Caco-2 (cell line): ENCODE results near the gene EBF3. TPM values are rescaled to one million over a fixed set of nuclear protein-coding genes. Genes with fewer than 3 reads are reported as not detected.

Source experiments
- BruUV-seq: library from RNA; stranded (reverse); fragments of 400-500 nt; replicated peaks from 2 replicates; lab custom pipeline; 2021; lab: Mats Ljungman, UMichigan
- CTCF ChIA-PET: fragments of 300-600 bp; sonication (Branson Sonifier 250); formaldehyde crosslinking; loops from one replicate; lab custom pipeline; 2022; ENCODE audit warnings: antibody characterized with exemption; lab: Charles Lee
- POLR2A ChIA-PET: fragments of 300-600 bp; sonication (Branson Sonifier 250); formaldehyde crosslinking; loops from one replicate; lab custom pipeline; 2022; ENCODE audit warnings: antibody characterized with exemption; lab: Charles Lee
- DNase-seq, 2 experiments: peaks; one replicate each; pipeline versions ENCODE4 v3.0.0 to v3.0.0-alpha.2; 2020 to 2022
- H3K27me3 ChIP-seq: replicated peaks from 2 replicates; pipeline ENCODE4 v1.6.0; 2011; ENCODE audit warnings: low read length; ENCODE audit not compliant: control insufficient read depth, insufficient read depth
- H3K36me3 ChIP-seq: 2 replicates; pipeline ENCODE4 v1.5.1; 2011; ENCODE audit warnings: low read length; ENCODE audit not compliant: control insufficient read depth, insufficient read depth
- H3K4me1 ChIP-seq: fragments of 250-450 bp; sonication (Bioruptor Pico); 2 replicates; pipeline ENCODE4 v1.5.1; 2020; ENCODE audit warnings: mild to moderate bottlenecking
- H3K4me3 ChIP-seq: 2 replicates; pipeline ENCODE4 v1.5.1; 2011; ENCODE audit warnings: low read depth, mild to moderate bottlenecking, control low read depth, low read length
- H3K9me3 ChIP-seq: fragments of 250-450 bp; sonication (Bioruptor Pico); 2 replicates; pipeline ENCODE4 v1.5.1; 2020; ENCODE audit warnings: mild to moderate bottlenecking, moderate library complexity
- H3K27ac Mint-ChIP-seq: one replicate; pipeline ENCODE4 v1.8.0; 2022; ENCODE audit warnings: mixed read lengths; ENCODE audit not compliant: unreplicated experiment
- H3K27me3 Mint-ChIP-seq: one replicate; pipeline ENCODE4 v1.8.0; 2022; ENCODE audit warnings: mixed read lengths; ENCODE audit not compliant: insufficient read depth, unreplicated experiment
- H3K36me3 Mint-ChIP-seq: one replicate; pipeline ENCODE4 v1.8.0; 2022; ENCODE audit warnings: mild to moderate bottlenecking, mixed read lengths; ENCODE audit not compliant: insufficient read depth, unreplicated experiment
- H3K4me1 Mint-ChIP-seq: one replicate; pipeline ENCODE4 v1.8.0; 2022; ENCODE audit warnings: low read depth, mixed read lengths; ENCODE audit not compliant: unreplicated experiment
- H3K4me3 Mint-ChIP-seq: one replicate; pipeline ENCODE4 v1.8.0; 2022; ENCODE audit warnings: mild to moderate bottlenecking, moderate library complexity, mixed read lengths; ENCODE audit not compliant: unreplicated experiment
- H3K9me3 Mint-ChIP-seq: one replicate; pipeline ENCODE4 v1.8.0; 2022; ENCODE audit warnings: mixed read lengths; ENCODE audit not compliant: unreplicated experiment
- CTCF ChIP-seq, 2 experiments: fragments of 200-600 bp in 1 of 2; IDR thresholded peaks; 1 replicate in 1 of 2; 2 replicates in 1 of 2; pipeline versions ENCODE4 v1.5.1 to v1.8.0; 2011 to 2022; ENCODE audit warnings: antibody characterized with exemption in 1 of 2, control low read depth in 1 of 2, inconsistent platforms in 1 of 2, low read depth in 1 of 2, low read length in 1 of 2, mild to moderate bottlenecking in 1 of 2, moderate library complexity in 1 of 2; ENCODE audit not compliant: insufficient read depth in 1 of 2, severe bottlenecking in 1 of 2, unreplicated experiment in 1 of 2
- intact Hi-C: fragments of 100-400 bp; cut with micrococcal nuclease; formaldehyde crosslinking; loops from one replicate; pipeline ENCODE4 v1.10.0; 2022; ENCODE audit not compliant: unreplicated experiment
- total RNA-seq: library from RNA; stranded (reverse); gene quantifications from 2 replicates; pipeline ENCODE4 v1.2.3, GENCODE V29; 2022

Gene EBF3
- total RNA-seq, 1 experiment from 2014 or later = 0.79 TPM

GRCh38 chr10:130003787-130004613 is 39.9 kb upstream of the EBF3 start:
- no peak overlapping the region for H3K4me3 ChIP-seq
- no TSS peak for BruUV-seq
- H3K27me3 ChIP-seq = no peaks in the 10 kb centered on the region
- H3K9me3 ChIP-seq = no peaks in the 10 kb centered on the region
- POLR2A ChIA-PET = no interaction called here
- DNase-seq = no peak
- Mint-ChIP-seq H3K36me3 (no peaks in the 10 kb centered on the region), H3K27ac (no peak overlapping the region), H3K9me3 (peaks cover 2% of the 10 kb centered on the region), H3K27me3 (peaks cover 27% of the 10 kb centered on the region), H3K4me3 (no peak overlapping the region), H3K4me1 (no peaks in the 10 kb centered on the region)
- TF ChIP-seq CTCF (IDR thresholded peaks at IDR 0.05; ENCODE audit: insufficient read depth in 1 of 2, low read depth in 1 of 2, low read length in 1 of 2, severe bottlenecking in 1 of 2, unreplicated experiment in 1 of 2) = no peak
- CTCF ChIA-PET = no interaction called here
- no peaks in the 10 kb centered on the region for H3K4me1 ChIP-seq
- H3K36me3 ChIP-seq = no peaks in the 10 kb centered on the region
- intact Hi-C loops = no loop called here

GRCh38 chr10:130003166-130003565 is 39.1 kb upstream of the EBF3 start:
- CTCF ChIA-PET = no interaction called here
- H3K4me1 ChIP-seq = no peaks in the 10 kb centered on the region

GRCh38 chr10:130002606-130003005 is 38.5 kb upstream of the EBF3 start:
- no peak overlapping the region for H3K4me3 Mint-ChIP-seq
- H3K4me1 Mint-ChIP-seq = no peaks in the 10 kb centered on the region
- ChIA-PET POLR2A (no interaction called here), CTCF (no interaction called here)
- H3K9me3 ChIP-seq = no peaks in the 10 kb centered on the region
- H3K36me3 ChIP-seq = no peaks in the 10 kb centered on the region
- H3K36me3 Mint-ChIP-seq = no peaks in the 10 kb centered on the region
- no peak overlapping the region for H3K4me3 ChIP-seq
- DNase-seq = no peak
- H3K27me3 ChIP-seq = no peaks in the 10 kb centered on the region
- H3K27ac Mint-ChIP-seq = no peak overlapping the region
- intact Hi-C loops = no loop called here
- no TSS peak for BruUV-seq
- H3K27me3 Mint-ChIP-seq = peaks cover 21% of the 10 kb centered on the region
- no peaks in the 10 kb centered on the region for H3K4me1 ChIP-seq
- peaks cover 9% of the 10 kb centered on the region for H3K9me3 Mint-ChIP-seq
- TF ChIP-seq CTCF (IDR thresholded peaks at IDR 0.05; ENCODE audit: insufficient read depth in 1 of 2, low read depth in 1 of 2, low read length in 1 of 2, severe bottlenecking in 1 of 2, unreplicated experiment in 1 of 2) = no peak

More at GRCh38 chr10:130003166-130003565, 39.1 kb upstream of the EBF3 start:
- BruUV-seq = no TSS peak
- no peak overlapping the region for H3K4me3 ChIP-seq
- H3K36me3 ChIP-seq = no peaks in the 10 kb centered on the region
- POLR2A ChIA-PET = no interaction called here
- no peak overlapping the region for H3K4me3 Mint-ChIP-seq
- H3K9me3 ChIP-seq = no peaks in the 10 kb centered on the region
- intact Hi-C loops = no loop called here
- H3K27ac Mint-ChIP-seq = no peak overlapping the region
- no peaks in the 10 kb centered on the region for H3K36me3 Mint-ChIP-seq
- H3K4me1 Mint-ChIP-seq = no peaks in the 10 kb centered on the region
- TF ChIP-seq CTCF (IDR thresholded peaks at IDR 0.05; ENCODE audit: insufficient read depth in 1 of 2, low read depth in 1 of 2, low read length in 1 of 2, severe bottlenecking in 1 of 2, unreplicated experiment in 1 of 2) = no peak
- H3K9me3 Mint-ChIP-seq = peaks cover 9% of the 10 kb centered on the region
- no peaks in the 10 kb centered on the region for H3K27me3 ChIP-seq
- DNase-seq = no peak
- H3K27me3 Mint-ChIP-seq = peaks cover 24% of the 10 kb centered on the region
